ENCODE data around the gene C9orf72.

DNA sequence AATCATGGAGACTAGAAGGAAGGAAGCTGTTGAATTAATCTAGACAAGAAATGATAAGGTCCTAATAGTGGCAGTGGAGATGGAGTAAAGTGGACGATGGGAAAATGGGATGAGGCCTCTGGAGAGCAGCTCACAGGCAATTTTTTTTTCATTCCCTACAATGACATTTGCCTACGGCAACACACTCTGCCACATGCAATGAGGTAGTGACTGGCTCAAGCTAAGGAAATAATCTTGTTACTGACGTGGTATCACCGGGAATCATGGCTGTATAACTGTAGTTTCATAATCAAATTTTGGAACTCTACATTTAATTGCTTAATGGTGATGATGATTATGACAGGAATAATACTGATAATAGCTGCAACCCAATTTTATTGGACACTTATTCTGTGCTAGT lies 31.5 kb downstream of the C9orf72 start:
- TF ChIP-seq CTCF (conservative IDR thresholded peaks at IDR 0.05) = no peak
- TF ChIP-seq EZH2 (IDR thresholded peaks at IDR 0.05; ENCODE audit: low read depth) = no peak
